Panc1 (cell line): ENCODE measurements around the gene PLAC8. TPM values are rescaled to one million over a fixed set of nuclear protein-coding genes. Genes with fewer than 3 reads are reported as not detected.

Experiments used
- ATAC-seq: fragments of 200-7000 bp; cut with Tn5 transposase; 2 replicates; pipeline ENCODE4 v1.9.1; 2020; ENCODE audit warnings: mild to moderate bottlenecking, moderate library complexity
- BruUV-seq: library from RNA; stranded (reverse); fragments of 400-500 nt; replicated peaks from 2 replicates; lab custom pipeline; 2021; lab: Mats Ljungman, UMichigan
- CTCF ChIA-PET: fragments of 300-600 bp; sonication (Branson Sonifier 250); formaldehyde crosslinking; loops from one replicate; lab custom pipeline; 2022; ENCODE audit warnings: antibody characterized with exemption; lab: Charles Lee
- POLR2A ChIA-PET: fragments of 300-600 bp; sonication (Branson Sonifier 250); formaldehyde crosslinking; loops from one replicate; lab custom pipeline; 2022; ENCODE audit warnings: antibody characterized with exemption; lab: Charles Lee
- DNase-seq: peaks from one replicate; pipeline ENCODE4 v3.0.0-alpha.2; 2010; ENCODE audit warnings: low read depth, low spot score
- H3K27ac ChIP-seq: 2 replicates; pipeline ENCODE4 v1.5.1; 2011; ENCODE audit warnings: mild to moderate bottlenecking, low read length, inconsistent platforms
- H3K27me3 ChIP-seq: fragments of 200-500 bp; sonication (Bioruptor generic); 2 replicates; pipeline ENCODE4 v1.6.0; 2014; ENCODE audit warnings: low read length, inconsistent platforms; ENCODE audit not compliant: control insufficient read depth, insufficient read depth
- H3K36me3 ChIP-seq: fragments of 200-500 bp; sonication (Bioruptor generic); 2 replicates; pipeline ENCODE4 v1.5.1; 2014; ENCODE audit warnings: inconsistent platforms, mild to moderate bottlenecking, low read length, moderate library complexity; ENCODE audit not compliant: control insufficient read depth, insufficient read depth
- H3K4me1 ChIP-seq: 2 replicates; pipeline ENCODE4 v1.5.1; 2011; ENCODE audit warnings: inconsistent platforms, mild to moderate bottlenecking, low read length, moderate library complexity; ENCODE audit not compliant: control insufficient read depth, insufficient read depth
- H3K4me3 ChIP-seq, 2 experiments: 2 replicates each; pipeline ENCODE4 v1.5.1; 2011 to 2012; ENCODE audit warnings: low read depth in 2 of 2, low read length in 2 of 2, mild to moderate bottlenecking in 2 of 2, inconsistent platforms in 1 of 2, moderate library complexity in 1 of 2
- H3K9me3 ChIP-seq: fragments of 200-500 bp; sonication (Bioruptor generic); 2 replicates; pipeline ENCODE4 v1.5.1; 2014; ENCODE audit warnings: low read depth, mild to moderate bottlenecking, inconsistent platforms, low read length, moderate library complexity; ENCODE audit not compliant: control insufficient read depth, insufficient read depth
- CTCF ChIP-seq: fragments of 450-650 bp; IDR thresholded peaks from 2 replicates; pipeline ENCODE4 v1.5.1; 2017; ENCODE audit warnings: mild to moderate bottlenecking
- POLR2AphosphoS5 ChIP-seq: IDR thresholded peaks from 2 replicates; pipeline ENCODE4 v1.6.1; 2012; ENCODE audit warnings: mild to moderate bottlenecking, low read depth, low read length, moderate library complexity
- REST ChIP-seq, 2 experiments: IDR thresholded peaks; 2 replicates each; pipeline ENCODE4 v1.6.1; 2011 to 2012; ENCODE audit warnings: low read depth in 2 of 2, control low read depth in 1 of 2, low read length in 1 of 2, mild to moderate bottlenecking in 1 of 2, moderate library complexity in 1 of 2; ENCODE audit not compliant: insufficient read depth in 1 of 2
- SIN3A ChIP-seq: IDR thresholded peaks from 2 replicates; pipeline ENCODE4 v1.6.1; 2012; ENCODE audit warnings: low read depth, mild to moderate bottlenecking, low read length, moderate library complexity, borderline replicate concordance; ENCODE audit not compliant: insufficient read depth
- TCF7L2 ChIP-seq: IDR thresholded peaks from 2 replicates; pipeline ENCODE4 v1.6.1; 2011; ENCODE audit warnings: mild to moderate bottlenecking, low read depth, low read length, inconsistent platforms
- in situ Hi-C: cut with HindIII; loops from 2 replicates; pipeline ENCODE4 v1.10.0; 2016; ENCODE audit warnings: low sequenced_read_pairs, low pct_unique_long_range_greater_than_20kb
- intact Hi-C: fragments of 100-400 bp; cut with micrococcal nuclease; formaldehyde crosslinking; loops from one replicate; pipeline ENCODE4 v1.10.0; 2022; ENCODE audit not compliant: unreplicated experiment
- total RNA-seq: library from RNA; stranded (reverse); gene quantifications from one replicate; pipeline ENCODE4 v1.2.1, GENCODE V29; 2021; ENCODE audit not compliant: unreplicated experiment

PLAC8 gene
- total RNA-seq, 1 experiment from 2014 or later = 154 TPM

- TF ChIP-seq TCF7L2 (no peak), SIN3A (no peak), CTCF (no peak), POLR2AphosphoS5 (no peak), REST (IDR thresholded peaks at IDR 0.05; ENCODE audit: insufficient read depth in 1 of 2, low read depth in 2 of 2, low read length in 1 of 2) (no peak)
- ChIA-PET POLR2A (no interaction called here), CTCF (no interaction called here)
- no peak for DNase-seq
- intact Hi-C loops = no loop called here
- H3K4me1 ChIP-seq = peaks cover 24% of the 10 kb centered on the region
- H3K4me3 ChIP-seq = no peak overlapping the region
- H3K27ac ChIP-seq = peak overlapping the region; percentile 99
- no TSS peak for BruUV-seq
- ATAC-seq = no peak
- H3K27me3 ChIP-seq = no peaks in the 10 kb centered on the region
- H3K9me3 ChIP-seq = no peaks in the 10 kb centered on the region
- in situ Hi-C loops = no loop called here
- H3K36me3 ChIP-seq = no peaks in the 10 kb centered on the region
Observed at GRCh38 chr4:83115656-83116285, 1.2 kb upstream of the PLAC8 start.

DNA sequence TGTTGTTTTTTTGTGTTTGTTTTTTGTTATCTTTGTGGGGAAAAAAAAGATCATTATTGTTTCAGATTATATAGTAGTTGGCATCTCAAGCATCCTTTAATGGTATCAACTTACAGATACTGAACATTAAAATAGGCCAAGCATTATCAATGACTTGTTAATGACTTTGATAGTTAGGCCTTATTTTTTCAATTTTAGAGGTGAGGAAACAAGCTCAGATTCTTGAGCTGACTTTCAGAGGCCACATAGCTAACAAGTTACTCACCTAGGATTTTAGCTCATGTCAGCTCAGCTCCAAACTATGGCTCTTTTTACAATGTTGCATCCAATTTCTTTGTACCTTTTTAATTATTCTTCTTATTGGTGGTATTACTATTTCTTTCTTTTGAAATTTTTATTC lies 471 bp upstream of the PLAC8 start:
- CTCF ChIA-PET = no interaction called here
- Histone ChIP-seq H3K4me1 (peaks cover 29% of the 10 kb centered on the region), H3K9me3 (no peaks in the 10 kb centered on the region), H3K4me3 (peak overlapping the region in 1 of 2 experiments; percentile 74; a peak in 2 of 4 replicates), H3K27ac (peak overlapping the region; percentile 99), H3K27me3 (no peaks in the 10 kb centered on the region), H3K36me3 (no peaks in the 10 kb centered on the region)
- POLR2A ChIA-PET = interaction anchor here (0.6 to 0.7 kb wide), 2 partner anchors 215 to 244 kb away, joined by 3 to 4 read pairs; partner anchors contain the start of gene THAP9
- peak; percentile 48; the same call in 1 of the 2 replicates for TF ChIP-seq TCF7L2
- no peak for TF ChIP-seq POLR2AphosphoS5
- TF ChIP-seq SIN3A = no peak
- TF ChIP-seq REST (IDR thresholded peaks at IDR 0.05; ENCODE audit: insufficient read depth in 1 of 2, low read depth in 2 of 2, low read length in 1 of 2) = no peak
- in situ Hi-C loops = no loop called here
- DNase-seq = no peak
- BruUV-seq = TSS peak; percentile 76
- intact Hi-C loops = no loop called here
- no peak for ATAC-seq
